NT2/D1 (cell line): ENCODE measurements around the gene CHCHD6.

ENCODE experiments used
- SUZ12 ChIP-seq: IDR thresholded peaks from 2 replicates; pipeline ENCODE4 v1.6.1; 2011; ENCODE audit not compliant: insufficient read length, insufficient read depth; ENCODE audit errors: extremely low read depth
- YY1 ChIP-seq: IDR thresholded peaks from 2 replicates; pipeline ENCODE4 v1.6.1; 2011; ENCODE audit not compliant: insufficient read length, insufficient read depth
- ZNF274 ChIP-seq: IDR thresholded peaks from 2 replicates; pipeline ENCODE4 v1.6.1; 2011; ENCODE audit warnings: mild to moderate bottlenecking, low read depth, low read length

DNA sequence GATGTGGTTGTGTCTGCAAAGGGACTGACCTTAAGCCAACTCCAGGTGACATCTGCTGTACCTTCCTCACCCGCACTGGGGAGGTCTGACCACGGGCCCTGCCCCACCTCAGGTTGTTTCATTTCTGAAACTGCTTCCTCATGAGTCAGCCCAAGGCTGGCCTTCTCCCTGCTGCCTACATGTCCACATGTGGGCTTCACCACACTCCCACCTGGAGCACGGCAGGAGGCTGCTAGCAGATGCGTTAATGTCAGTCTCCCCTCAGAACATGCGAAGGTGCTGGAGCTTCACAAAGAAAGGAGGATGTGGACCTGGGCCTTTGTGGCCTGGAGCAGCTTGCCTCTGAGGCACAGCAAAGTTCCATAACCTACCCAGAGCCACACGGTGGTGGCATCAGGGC lies 209.5 kb downstream of the CHCHD6 start:
- TF ChIP-seq ZNF274 (no peak), YY1 (no peak), SUZ12 (no peak)
